Middle frontal gyrus (tissue), 1 donor: Measurements from ENCODE around the gene AFAP1L2.

Experiments
- DNase-seq: peaks from one replicate; pipeline ENCODE4 v3.0.0-alpha.2; 2015; ENCODE audit warnings: low spot score; ENCODE audit errors: extremely low spot score

AFAP1L2 gene

DNA sequence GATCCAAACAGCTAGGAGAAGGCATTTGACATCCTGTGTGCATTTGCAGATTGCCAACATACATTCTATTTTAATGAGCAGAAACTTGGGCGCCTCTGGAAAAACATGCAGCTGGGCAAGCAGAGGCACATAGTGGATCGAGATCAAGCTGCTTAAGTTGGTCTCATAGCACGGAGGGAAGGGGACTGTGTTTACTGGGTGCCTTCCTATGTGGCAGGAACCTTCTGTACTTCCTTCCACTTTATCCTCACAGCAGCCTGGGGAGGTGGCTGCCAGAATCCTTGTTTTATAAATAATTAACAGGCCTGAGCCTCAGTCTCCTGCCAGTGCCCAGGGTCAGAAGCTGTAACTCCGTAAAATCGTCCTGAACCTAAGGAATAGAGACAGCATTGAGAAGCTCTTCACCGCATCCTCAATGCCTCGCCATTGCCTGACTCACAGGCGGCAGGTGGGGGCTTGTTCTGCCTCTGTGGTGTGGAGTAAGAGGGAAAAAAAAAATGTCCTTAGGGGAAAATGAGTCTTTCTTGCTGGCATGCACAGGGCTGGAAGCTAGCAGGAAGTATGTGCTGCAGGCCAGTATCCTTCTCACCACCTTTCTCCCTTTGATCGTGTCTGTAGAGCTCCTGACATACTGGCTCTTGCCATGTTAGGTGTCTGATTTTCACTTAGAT is 159.0 kb downstream of the AFAP1L2 start:
- no peak for DNase-seq
